ENCODE results near the gene LDB3. TPM values are rescaled to one million over a fixed set of nuclear protein-coding genes. Genes with fewer than 3 reads are reported as not detected.

LDB3 gene
- total and polyA plus RNA-seq, 2 of the 8 experiments (the other 6 are each of a cell fraction or from before 2014, with no cell fraction given) = 0.20 to 0.43 TPM

- TF ChIP-seq KDM4A (IDR thresholded peaks at IDR 0.05; ENCODE audit: low read depth, low read length, severe bottlenecking) (no peak), ZNF274 (IDR thresholded peaks at IDR 0.05; ENCODE audit: borderline replicate concordance, extremely low read depth, low read length) (no peak), JUND (IDR thresholded peaks at IDR 0.05; ENCODE audit: low read length) (no peak), CBX5 (IDR thresholded peaks at IDR 0.05; ENCODE audit: low read depth, low read length) (no peak), GABPA (IDR thresholded peaks at IDR 0.05; ENCODE audit: borderline replicate concordance, insufficient read depth, low read length) (no peak)
These were observed 90.9 kb downstream of the LDB3 start (continued) for GRCh38 chr10:86759073-86759672.

Data from H1 (cell line).